Cardiac septum (tissue), 1 donor: ENCODE measurements around the gene NOL4L. TPM values are rescaled to one million over a fixed set of nuclear protein-coding genes. Genes with fewer than 3 reads are reported as not detected.
"Not testable (repeated sequence)": the region's sequence is repeated elsewhere in the genome, so short reads cannot be mapped to it uniquely, and the experiment has no call there.

ENCODE experiments used
- DNase-seq: peaks from one replicate; pipeline ENCODE4 v3.0.0-alpha.2; 2020; ENCODE audit warnings: low spot score
- intact Hi-C: fragments of 100-400 bp; cut with DNase I; formaldehyde crosslinking; loops from one replicate; pipeline ENCODE4 v1.14.0; 2022
- total RNA-seq: library from RNA; stranded (reverse); fragmentation: NEBNext Ultra II Directional; extraction: Animal tissue kit (Norgen Biotek cat#: 25700); gene quantifications from one replicate; pipeline ENCODE4 v1.2.1, GENCODE V29; 2021
- donor health status: DM: no; HTN: no; CAD: no.

Gene NOL4L
- total RNA-seq, 1 donor from 2014 or later, result 10.4 TPM

- DNase-seq, result no peak
- intact Hi-C loops, result loop anchor here (5.0 kb wide), 1 partner anchor 45 kb away; no protein-coding TSS in a partner anchor
These were observed 112.4 kb downstream of the NOL4L start for GRCh38 chr20:32472581-32473207.

- DNase-seq, result no peak
- intact Hi-C loops, result loop anchor here (5.0 kb wide), 1 partner anchor 46 kb away; no protein-coding TSS in a partner anchor
These were observed 114.2 kb downstream of the NOL4L start for GRCh38 chr20:32470940-32471339.

DNA sequence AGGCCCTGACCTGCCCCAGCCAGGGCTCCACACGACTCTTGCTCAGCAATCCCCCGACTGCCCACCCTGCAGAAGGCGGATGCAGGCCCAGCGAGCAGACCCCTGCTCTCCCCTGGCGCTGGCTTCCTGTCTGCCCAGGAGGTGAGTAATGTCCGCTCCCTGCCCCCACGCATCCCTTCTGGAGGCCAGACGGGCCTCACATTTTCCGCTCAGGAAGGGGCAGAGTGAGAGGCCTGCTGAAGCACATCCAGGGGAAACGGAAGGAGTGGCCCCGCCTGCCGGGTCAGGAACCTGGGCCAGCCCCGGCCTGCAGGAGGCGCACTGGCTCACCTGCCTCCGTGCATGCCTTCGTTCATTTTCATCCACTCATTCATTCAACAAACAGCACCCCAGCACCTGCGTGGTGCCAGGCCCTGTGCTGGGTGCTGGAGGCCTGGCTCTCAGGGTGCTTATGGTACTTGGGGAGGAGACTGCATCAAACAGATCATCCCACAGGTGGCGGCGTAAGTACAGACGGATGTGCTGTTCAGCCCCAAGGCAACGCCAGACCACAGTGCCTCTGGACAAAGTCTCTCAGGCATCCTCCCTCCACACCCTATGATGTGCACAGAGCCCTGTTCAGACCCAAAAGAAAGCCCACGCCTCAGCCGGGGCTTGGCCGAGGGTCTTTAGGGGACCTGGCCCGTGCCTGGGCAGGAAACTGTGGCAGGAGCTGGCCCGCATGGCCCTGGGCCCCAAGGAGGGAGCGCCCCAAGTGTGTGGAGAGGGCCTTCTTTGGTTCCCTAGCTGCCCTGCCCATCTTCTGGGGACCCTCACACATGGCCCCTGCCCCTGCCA, 114.9 kb downstream of the NOL4L start:
- intact Hi-C loops, result loop anchor here (5.0 kb wide), 1 partner anchor 47 kb away; no protein-coding TSS in a partner anchor
- DNase-seq, result peak; percentile 89

- DNase-seq, result no peak
- intact Hi-C loops, result no loop called here
These were observed 116.3 kb downstream of the NOL4L start for GRCh38 chr20:32468860-32469259.

DNA sequence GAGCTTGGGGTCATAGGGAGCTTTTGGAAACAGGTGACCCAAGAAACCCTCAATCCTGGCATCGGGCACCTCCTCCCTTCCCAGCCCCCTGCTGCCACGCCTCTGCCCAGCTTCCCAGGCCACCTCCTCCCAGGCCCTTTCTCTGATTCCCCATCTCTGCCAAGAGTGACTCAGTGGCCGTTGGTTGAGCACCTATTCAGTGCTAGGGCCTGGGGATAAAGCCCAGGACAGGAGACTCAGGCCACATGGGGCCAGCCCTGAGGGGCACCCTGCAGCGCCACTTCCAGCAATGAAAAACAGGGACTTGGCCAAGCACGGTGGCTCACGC, 116.9 kb downstream of the NOL4L start:
- no peak for DNase-seq
- intact Hi-C loops, result no loop called here

- intact Hi-C loops, result no loop called here
- DNase-seq, result no peak
These were observed 117.4 kb downstream of the NOL4L start for GRCh38 chr20:32467506-32468312.

- intact Hi-C loops, result no loop called here
- no peak for DNase-seq
These were observed 118.2 kb downstream of the NOL4L start for GRCh38 chr20:32466739-32467505.

DNA sequence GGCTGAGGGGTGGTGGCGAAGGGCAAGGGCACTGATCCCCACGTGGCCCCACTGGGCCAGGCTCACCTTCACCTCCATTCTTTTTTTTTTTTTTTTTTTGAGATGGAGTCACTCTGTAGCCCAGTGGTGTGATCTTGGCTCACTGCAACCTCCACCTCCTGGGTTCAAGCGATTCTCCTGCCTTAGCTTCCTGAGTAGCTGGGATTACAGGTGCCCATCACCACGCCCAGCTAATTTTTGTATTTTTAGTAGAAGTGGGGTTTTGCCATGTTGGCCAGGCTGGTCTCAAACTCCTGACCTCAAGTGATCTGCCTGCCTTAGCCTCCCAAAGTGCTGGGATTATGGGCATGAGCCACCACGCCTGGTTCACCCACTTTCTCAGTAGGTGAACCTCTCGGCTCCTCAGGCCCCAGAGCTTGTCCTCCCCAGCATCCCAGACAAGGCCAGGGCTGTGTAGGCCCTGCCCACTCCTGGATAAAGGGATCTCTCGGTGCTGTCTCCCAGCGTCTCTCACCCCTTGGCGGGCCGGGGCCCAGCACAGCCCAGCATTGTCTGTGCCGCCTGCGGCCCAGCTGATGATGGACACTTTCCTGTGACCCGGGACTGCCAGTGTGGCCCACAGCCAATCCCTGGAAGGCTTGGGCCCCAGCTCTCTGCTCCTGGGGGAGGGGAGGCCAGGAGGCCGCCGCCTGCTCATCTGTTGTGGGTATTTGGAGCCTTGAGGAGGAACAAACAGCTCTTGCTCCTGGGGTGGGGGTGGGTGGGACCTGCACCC, 119.0 kb downstream of the NOL4L start:
- intact Hi-C loops, DNase-seq: not testable (repeated sequence)

DNA sequence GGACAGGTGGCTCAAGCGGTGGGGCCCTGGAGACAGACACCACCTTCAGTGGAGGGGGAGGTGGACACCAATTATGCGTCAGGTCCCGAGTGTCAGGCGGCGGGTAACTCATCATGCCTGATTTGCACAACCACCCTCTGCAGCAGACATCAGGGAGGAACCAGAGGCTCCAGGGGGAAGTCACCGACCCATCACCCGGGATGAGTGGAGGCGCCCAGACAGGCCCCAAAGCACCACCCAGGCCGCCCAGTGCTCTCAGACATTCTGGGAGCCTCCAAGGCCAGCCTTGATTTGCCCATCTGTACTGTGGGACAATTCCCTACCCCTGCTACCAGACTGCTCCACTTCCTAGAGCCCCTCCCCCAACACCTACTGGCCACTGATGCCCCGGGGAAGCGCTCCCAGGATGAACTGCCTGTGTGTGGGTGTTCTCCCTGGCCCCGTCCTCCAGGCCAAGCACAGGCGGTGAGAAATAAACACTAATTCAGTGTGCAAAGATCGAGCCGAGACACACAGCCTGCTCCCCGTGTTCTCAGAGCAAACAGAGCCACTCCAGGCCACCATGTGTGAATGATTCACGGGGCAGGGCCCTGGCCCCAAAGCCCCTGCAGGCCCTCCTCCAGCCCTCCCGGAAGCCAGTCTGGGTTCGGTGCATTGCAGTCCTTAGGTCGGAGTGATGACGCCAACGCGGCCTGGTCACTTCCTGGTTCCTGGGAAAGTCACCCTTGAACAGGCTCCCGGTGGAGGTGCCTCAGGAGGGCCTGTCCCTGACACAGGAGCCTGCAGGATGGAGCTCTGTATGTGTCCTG, 119.8 kb downstream of the NOL4L start:
- intact Hi-C loops, result no loop called here
- DNase-seq, result peak; percentile 86

- intact Hi-C loops, result no loop called here
- no peak for DNase-seq
These were observed 120.6 kb downstream of the NOL4L start for GRCh38 chr20:32464401-32465091.

- no peak for DNase-seq
- intact Hi-C loops, result no loop called here
These were observed 121.3 kb downstream of the NOL4L start for GRCh38 chr20:32463642-32464400.

- intact Hi-C loops, result no loop called here
- no peak for DNase-seq
These were observed 122.1 kb downstream of the NOL4L start for GRCh38 chr20:32462900-32463641.

DNA sequence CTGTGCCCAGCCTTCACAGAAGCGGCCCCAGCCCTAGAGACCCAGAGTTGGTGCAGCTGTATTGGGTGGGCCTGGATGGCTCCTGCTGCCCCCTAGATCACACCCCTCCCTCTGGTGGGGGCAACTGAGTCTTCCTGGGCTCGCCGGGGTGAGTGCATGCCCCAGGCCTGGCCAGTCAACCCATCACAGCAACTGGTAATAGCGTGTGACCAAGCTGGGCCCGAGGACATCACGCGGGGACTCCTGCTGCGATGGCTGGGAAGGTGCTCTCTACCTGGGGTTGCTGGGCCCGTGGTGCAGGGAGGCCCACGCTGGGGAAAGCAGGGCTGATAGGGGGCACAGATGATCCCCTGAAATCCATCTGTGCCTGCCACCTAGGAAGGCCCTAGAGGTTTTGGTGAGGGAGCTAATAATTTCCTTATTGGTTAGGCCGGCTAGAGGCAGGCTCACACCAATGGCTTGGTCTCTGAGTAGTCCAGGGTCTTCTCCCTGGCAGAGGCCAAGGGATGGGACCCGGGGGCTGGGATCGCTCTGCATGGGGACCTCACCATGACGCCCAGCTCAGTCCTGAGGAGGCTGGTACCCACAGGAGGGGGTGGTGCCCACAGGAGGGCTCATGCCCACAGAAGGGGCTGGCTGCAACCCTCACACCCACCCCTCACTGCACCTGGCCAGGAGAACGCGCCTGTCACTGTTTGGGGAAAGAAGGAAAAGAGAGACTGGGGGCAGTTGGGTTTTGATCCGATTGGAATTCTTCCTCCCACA, 123.1 kb downstream of the NOL4L start:
- intact Hi-C loops, result no loop called here
- DNase-seq, result no peak

GRCh38 chr20:32460683-32461320, 124.3 kb downstream of the NOL4L start:
- intact Hi-C loops, result no loop called here
- DNase-seq, result no peak

- DNase-seq, result no peak
- intact Hi-C loops, result no loop called here
These were observed 124.9 kb downstream of the NOL4L start for GRCh38 chr20:32460231-32460630.
